ENCODE results near the gene PLIN5. TPM values are rescaled to one million over a fixed set of nuclear protein-coding genes. Genes with fewer than 3 reads are reported as not detected.
A peak's percentile ranks its signal among the peaks of the same experiment; 100 is the strongest.

The PLIN5 gene, protein sequence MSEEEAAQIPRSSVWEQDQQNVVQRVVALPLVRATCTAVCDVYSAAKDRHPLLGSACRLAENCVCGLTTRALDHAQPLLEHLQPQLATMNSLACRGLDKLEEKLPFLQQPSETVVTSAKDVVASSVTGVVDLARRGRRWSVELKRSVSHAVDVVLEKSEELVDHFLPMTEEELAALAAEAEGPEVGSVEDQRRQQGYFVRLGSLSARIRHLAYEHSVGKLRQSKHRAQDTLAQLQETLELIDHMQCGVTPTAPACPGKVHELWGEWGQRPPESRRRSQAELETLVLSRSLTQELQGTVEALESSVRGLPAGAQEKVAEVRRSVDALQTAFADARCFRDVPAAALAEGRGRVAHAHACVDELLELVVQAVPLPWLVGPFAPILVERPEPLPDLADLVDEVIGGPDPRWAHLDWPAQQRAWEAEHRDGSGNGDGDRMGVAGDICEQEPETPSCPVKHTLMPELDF
- total RNA-seq = 0.27 to 0.45 TPM (median 0.38 TPM) in 3 replicates

DNA sequence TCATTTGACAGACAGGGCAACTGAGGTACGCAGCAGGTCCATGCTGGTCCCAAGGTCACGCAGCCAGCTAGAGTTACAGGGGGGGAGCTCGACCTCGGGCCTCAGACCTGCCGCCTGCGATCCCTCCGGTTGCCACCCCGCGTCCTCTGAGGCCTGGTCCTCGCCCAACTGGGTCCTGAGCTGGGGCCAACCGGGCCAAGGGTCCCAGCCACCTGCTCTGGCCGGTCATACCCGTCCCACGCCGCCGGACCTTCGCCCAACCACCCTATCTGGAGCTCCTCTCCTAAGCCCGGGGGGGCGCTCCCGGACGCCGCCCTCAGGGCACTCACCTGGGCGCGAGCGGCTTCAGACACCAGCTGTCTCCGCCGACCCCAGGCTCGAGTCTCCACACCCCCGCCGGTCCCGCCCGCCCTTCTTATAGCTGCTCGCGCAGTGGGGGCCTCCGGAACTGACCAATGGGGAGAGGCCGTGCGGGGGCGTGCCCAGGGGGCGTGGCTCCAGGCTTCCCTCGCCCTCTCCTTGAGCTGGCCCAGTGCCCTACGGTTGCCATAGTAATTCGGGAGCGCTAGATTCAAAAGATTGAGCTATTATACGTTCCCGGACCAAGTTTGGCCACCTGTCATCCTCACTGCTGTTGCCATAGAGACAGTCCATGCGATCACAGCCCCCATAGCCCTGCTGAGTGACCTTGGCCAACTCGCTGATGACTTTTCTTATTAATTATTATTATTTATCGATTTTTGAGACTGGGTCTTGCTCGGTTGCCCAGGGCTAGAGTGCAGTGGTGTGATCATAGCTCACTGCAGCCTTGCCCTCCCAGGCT lies at the start of gene PLIN5:
TSS of gene PLIN5 (minus strand) at position 389 of the 823 bp plus-strand sequence. CDS start 1,150 bp downstream, outside the sequence.
- TF ChIP-seq, protein P1, sequence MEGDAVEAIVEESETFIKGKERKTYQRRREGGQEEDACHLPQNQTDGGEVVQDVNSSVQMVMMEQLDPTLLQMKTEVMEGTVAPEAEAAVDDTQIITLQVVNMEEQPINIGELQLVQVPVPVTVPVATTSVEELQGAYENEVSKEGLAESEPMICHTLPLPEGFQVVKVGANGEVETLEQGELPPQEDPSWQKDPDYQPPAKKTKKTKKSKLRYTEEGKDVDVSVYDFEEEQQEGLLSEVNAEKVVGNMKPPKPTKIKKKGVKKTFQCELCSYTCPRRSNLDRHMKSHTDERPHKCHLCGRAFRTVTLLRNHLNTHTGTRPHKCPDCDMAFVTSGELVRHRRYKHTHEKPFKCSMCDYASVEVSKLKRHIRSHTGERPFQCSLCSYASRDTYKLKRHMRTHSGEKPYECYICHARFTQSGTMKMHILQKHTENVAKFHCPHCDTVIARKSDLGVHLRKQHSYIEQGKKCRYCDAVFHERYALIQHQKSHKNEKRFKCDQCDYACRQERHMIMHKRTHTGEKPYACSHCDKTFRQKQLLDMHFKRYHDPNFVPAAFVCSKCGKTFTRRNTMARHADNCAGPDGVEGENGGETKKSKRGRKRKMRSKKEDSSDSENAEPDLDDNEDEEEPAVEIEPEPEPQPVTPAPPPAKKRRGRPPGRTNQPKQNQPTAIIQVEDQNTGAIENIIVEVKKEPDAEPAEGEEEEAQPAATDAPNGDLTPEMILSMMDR (IDR thresholded peaks at IDR 0.05; ENCODE audit: unreplicated experiment) = no peak
- Mint-ChIP-seq H3K27ac (no peak within 1 kb of the TSS), H3K4me1 (peaks cover 4% of the 10 kb centered on the region), H3K9me3 (no peaks in the 10 kb centered on the region), H3K4me3 (no peak within 1 kb of the TSS), H3K27me3 (ENCODE audit: low read depth) (peaks cover 14% of the 10 kb centered on the region), H3K36me3 (no peaks in the 10 kb centered on the region)
- peak; percentile 77 to 80 for DNase-seq (ENCODE audit: low spot score in 2 of 2, unreplicated experiment in 2 of 2)

- TF ChIP-seq, protein P1 (IDR thresholded peaks at IDR 0.05; ENCODE audit: unreplicated experiment) = no peak
- Mint-ChIP-seq H3K36me3 (no peaks in the 10 kb centered on the region), H3K27ac (no peak overlapping the region), H3K4me3 (peak overlapping the region; percentile 42), H3K27me3 (ENCODE audit: low read depth) (peaks cover 35% of the 10 kb centered on the region), H3K9me3 (no peaks in the 10 kb centered on the region), H3K4me1 (peaks cover 7% of the 10 kb centered on the region)
- peak in 1 of 2 experiments; percentile 68 for DNase-seq (ENCODE audit: low spot score in 2 of 2, unreplicated experiment in 2 of 2)
These were observed 49.1 kb upstream of the PLIN5 start for GRCh38 chr19:4583961-4584669.

- H3K9me3 Mint-ChIP-seq = no peaks in the 10 kb centered on the region
- no peak overlapping the region for H3K27ac Mint-ChIP-seq
- TF ChIP-seq, protein P1 (IDR thresholded peaks at IDR 0.05; ENCODE audit: unreplicated experiment) = no peak
- H3K4me1 Mint-ChIP-seq = peaks cover 7% of the 10 kb centered on the region
- H3K4me3 Mint-ChIP-seq = peak overlapping the region; percentile 42
- no peaks in the 10 kb centered on the region for H3K36me3 Mint-ChIP-seq
- H3K27me3 Mint-ChIP-seq (ENCODE audit: low read depth) = peaks cover 44% of the 10 kb centered on the region
- no peak for DNase-seq (ENCODE audit: low spot score in 2 of 2, unreplicated experiment in 2 of 2)
These were observed 48.2 kb upstream of the PLIN5 start for GRCh38 chr19:4582980-4583842.

GRCh38 chr19:4581666-4582553 lies 46.9 kb upstream of the PLIN5 start:
- no peak overlapping the region for H3K27ac Mint-ChIP-seq
- peaks cover 7% of the 10 kb centered on the region for H3K4me1 Mint-ChIP-seq
- peaks cover 44% of the 10 kb centered on the region for H3K27me3 Mint-ChIP-seq (ENCODE audit: low read depth)
- peak overlapping the region; percentile 76 for H3K4me3 Mint-ChIP-seq
- TF ChIP-seq, protein P1 (IDR thresholded peaks at IDR 0.05; ENCODE audit: unreplicated experiment) = no peak
- H3K9me3 Mint-ChIP-seq = no peaks in the 10 kb centered on the region
- no peaks in the 10 kb centered on the region for H3K36me3 Mint-ChIP-seq
- DNase-seq (ENCODE audit: low spot score in 2 of 2, unreplicated experiment in 2 of 2) = peak in 1 of 2 experiments; percentile 59
